Activated naive CD4-positive, alpha-beta T cell treated with anti-CD3 and anti-CD28 coated beads, Interleukin-2, amount 50 U/mL, for 16 hours (primary cell): ENCODE measurements around the gene RHBDD3.
"Not testable (repeated sequence)": the region's sequence is repeated elsewhere in the genome, so short reads cannot be mapped to it uniquely, and the experiment has no call there.

Experiments
- DNase-seq: peaks from one replicate; pipeline ENCODE4 v3.0.0-alpha.2; 2020

RHBDD3 gene

GRCh38 chr22:29268511-29269229 lies 889 bp upstream of the RHBDD3 start:
- DNase-seq: peak; percentile 58

GRCh38 chr22:29267462-29267857 lies 321 bp downstream of the RHBDD3 start:
- DNase-seq: no peak

- no peak for DNase-seq
Observed at GRCh38 chr22:29266564-29267461, 968 bp downstream of the RHBDD3 start.

- DNase-seq: no peak
Observed at GRCh38 chr22:29265929-29266328, 1.9 kb downstream of the RHBDD3 start.

GRCh38 chr22:29265305-29265704 lies 2.5 kb downstream of the RHBDD3 start:
- DNase-seq: no peak

- no peak for DNase-seq
Observed at GRCh38 chr22:29263791-29264276, 3.9 kb downstream of the RHBDD3 start.

GRCh38 chr22:29260601-29261315 lies 7.0 kb downstream of the RHBDD3 start:
- no peak for DNase-seq

GRCh38 chr22:29260031-29260560 lies 7.7 kb downstream of the RHBDD3 start:
- no peak for DNase-seq

- DNase-seq: no peak
Observed at GRCh38 chr22:29259253-29259899, 8.4 kb downstream of the RHBDD3 start.

- no peak for DNase-seq
Observed at GRCh38 chr22:29258407-29259252, 9.2 kb downstream of the RHBDD3 start.

GRCh38 chr22:29257751-29258181 lies 10.0 kb downstream of the RHBDD3 start:
- no peak for DNase-seq

- no peak for DNase-seq
Observed at GRCh38 chr22:29256606-29257325, 11.0 kb downstream of the RHBDD3 start.

- no peak for DNase-seq
Observed at GRCh38 chr22:29255064-29255621, 12.6 kb downstream of the RHBDD3 start.

- DNase-seq: no peak
Observed at GRCh38 chr22:29254286-29254660, 13.5 kb downstream of the RHBDD3 start.

- DNase-seq: no peak
Observed at GRCh38 chr22:29253561-29254285, 14.1 kb downstream of the RHBDD3 start.

- DNase-seq: no peak
Observed at GRCh38 chr22:29251981-29252911, 15.5 kb downstream of the RHBDD3 start.

GRCh38 chr22:29251265-29251664 lies 16.5 kb downstream of the RHBDD3 start:
- no peak for DNase-seq

- DNase-seq: not testable (repeated sequence)
Observed at GRCh38 chr22:29247891-29248290, 19.9 kb downstream of the RHBDD3 start.
